HEK293 (cell line): ENCODE measurements around the gene KIRREL3.

Experiments used
- SETDB1 ChIP-seq: IDR thresholded peaks from one replicate; pipeline ENCODE4 v1.6.1; 2017; ENCODE audit warnings: mild to moderate bottlenecking, low read length, moderate library complexity, mixed read lengths; ENCODE audit not compliant: insufficient read length
- ZSCAN23 ChIP-seq: fragments of 450-650 bp; formaldehyde crosslinking; IDR thresholded peaks from 2 replicates; pipeline ENCODE4 v1.5.1; 2016; ENCODE audit warnings: missing biosample characterization, missing genetic modification characterization
- TF ChIP-seq, protein P1 (sequence below): fragments of 450-650 bp; formaldehyde crosslinking; IDR thresholded peaks from 2 replicates; pipeline ENCODE4 v1.5.1; 2016; ENCODE audit warnings: missing biosample characterization, missing genetic modification characterization

DNA sequence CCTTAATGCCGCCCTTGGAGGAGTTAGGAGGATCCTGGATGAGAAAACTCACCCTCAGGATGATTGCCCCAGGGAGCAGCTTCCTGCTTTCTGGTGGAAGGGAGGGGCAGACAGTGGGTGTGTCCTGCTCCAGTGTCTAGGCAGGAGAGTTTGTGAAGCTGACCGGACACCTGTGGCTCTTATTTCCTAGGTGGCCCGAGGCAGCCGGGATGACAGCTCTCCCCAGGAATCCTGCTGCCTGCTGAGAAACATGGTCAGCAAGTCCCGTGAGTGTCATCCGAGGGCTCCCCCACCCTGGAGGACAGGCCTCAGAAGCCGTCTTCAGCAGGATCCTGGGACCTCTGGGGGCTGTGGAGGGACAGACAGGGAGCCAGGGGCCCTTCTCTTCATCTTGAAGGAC, 594.7 kb downstream of the KIRREL3 start:
- TF ChIP-seq ZSCAN23 (tag by site-specific recombination): no peak
- TF ChIP-seq, protein P1, sequence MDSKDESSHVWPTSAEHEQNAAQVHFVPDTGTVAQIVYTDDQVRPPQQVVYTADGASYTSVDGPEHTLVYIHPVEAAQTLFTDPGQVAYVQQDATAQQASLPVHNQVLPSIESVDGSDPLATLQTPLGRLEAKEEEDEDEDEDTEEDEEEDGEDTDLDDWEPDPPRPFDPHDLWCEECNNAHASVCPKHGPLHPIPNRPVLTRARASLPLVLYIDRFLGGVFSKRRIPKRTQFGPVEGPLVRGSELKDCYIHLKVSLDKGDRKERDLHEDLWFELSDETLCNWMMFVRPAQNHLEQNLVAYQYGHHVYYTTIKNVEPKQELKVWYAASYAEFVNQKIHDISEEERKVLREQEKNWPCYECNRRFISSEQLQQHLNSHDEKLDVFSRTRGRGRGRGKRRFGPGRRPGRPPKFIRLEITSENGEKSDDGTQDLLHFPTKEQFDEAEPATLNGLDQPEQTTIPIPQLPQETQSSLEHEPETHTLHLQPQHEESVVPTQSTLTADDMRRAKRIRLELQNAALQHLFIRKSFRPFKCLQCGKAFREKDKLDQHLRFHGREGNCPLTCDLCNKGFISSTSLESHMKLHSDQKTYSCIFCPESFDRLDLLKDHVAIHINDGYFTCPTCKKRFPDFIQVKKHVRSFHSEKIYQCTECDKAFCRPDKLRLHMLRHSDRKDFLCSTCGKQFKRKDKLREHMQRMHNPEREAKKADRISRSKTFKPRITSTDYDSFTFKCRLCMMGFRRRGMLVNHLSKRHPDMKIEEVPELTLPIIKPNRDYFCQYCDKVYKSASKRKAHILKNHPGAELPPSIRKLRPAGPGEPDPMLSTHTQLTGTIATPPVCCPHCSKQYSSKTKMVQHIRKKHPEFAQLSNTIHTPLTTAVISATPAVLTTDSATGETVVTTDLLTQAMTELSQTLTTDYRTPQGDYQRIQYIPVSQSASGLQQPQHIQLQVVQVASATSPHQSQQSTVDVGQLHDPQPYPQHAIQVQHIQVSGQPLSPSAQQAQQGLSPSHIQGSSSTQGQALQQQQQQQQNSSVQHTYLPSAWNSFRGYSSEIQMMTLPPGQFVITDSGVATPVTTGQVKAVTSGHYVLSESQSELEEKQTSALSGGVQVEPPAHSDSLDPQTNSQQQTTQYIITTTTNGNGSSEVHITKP (tag by site-specific recombination): no peak
- TF ChIP-seq SETDB1: no peak
